Activated CD4-positive, alpha-beta T cell treated with anti-CD3 and anti-CD28 coated beads for 48 hours (primary cell): ENCODE measurements around the gene MAP7D2.

Experiments used
- DNase-seq: peaks from one replicate; pipeline ENCODE4 v3.0.0-alpha.2; 2020

Gene MAP7D2

GRCh38 chrX:19964017-19964710 is 152.5 kb downstream of the MAP7D2 start:
- peak; percentile 56 for DNase-seq

GRCh38 chrX:19960913-19961312 is 155.8 kb downstream of the MAP7D2 start:
- DNase-seq = no peak

GRCh38 chrX:19958552-19959486 is 157.9 kb downstream of the MAP7D2 start:
- DNase-seq = no peak

- no peak for DNase-seq
Measured at GRCh38 chrX:19956923-19957322, 159.8 kb downstream of the MAP7D2 start.
